HG02973 (cell line): Measurements from ENCODE around the gene SLC52A3.

ENCODE experiments used
- ATAC-seq: cut with Tn5 transposase; IDR thresholded peaks from one replicate; pipeline ENCODE4 v1.9.1; 2021; ENCODE audit warnings: moderate library complexity; ENCODE audit not compliant: unreplicated experiment

The SLC52A3 gene

GRCh38 chr20:770691-771090, 2.4 kb upstream of the SLC52A3 start:
- no peak for ATAC-seq

GRCh38 chr20:766906-767305, 1.4 kb downstream of the SLC52A3 start:
- no peak for ATAC-seq

- ATAC-seq: no peak
These were observed 4.0 kb downstream of the SLC52A3 start for GRCh38 chr20:764255-764654.

GRCh38 chr20:761418-762381, 6.6 kb downstream of the SLC52A3 start:
- ATAC-seq: no peak

GRCh38 chr20:760751-761417, 7.4 kb downstream of the SLC52A3 start:
- no peak for ATAC-seq

GRCh38 chr20:757506-757905, 10.8 kb downstream of the SLC52A3 start:
- ATAC-seq: no peak

- no peak for ATAC-seq
These were observed 12.4 kb downstream of the SLC52A3 start for GRCh38 chr20:755941-756340.

- ATAC-seq: no peak
These were observed 13.4 kb downstream of the SLC52A3 start for GRCh38 chr20:754904-755303.

GRCh38 chr20:753897-754635, 14.2 kb downstream of the SLC52A3 start:
- ATAC-seq: no peak

GRCh38 chr20:753136-753535, 15.2 kb downstream of the SLC52A3 start:
- no peak for ATAC-seq

GRCh38 chr20:752291-752690, 16.0 kb downstream of the SLC52A3 start:
- no peak for ATAC-seq

GRCh38 chr20:751761-752160, 16.5 kb downstream of the SLC52A3 start:
- ATAC-seq: no peak

GRCh38 chr20:750801-751200, 17.5 kb downstream of the SLC52A3 start:
- no peak for ATAC-seq

- no peak for ATAC-seq
These were observed 22.5 kb downstream of the SLC52A3 start for GRCh38 chr20:745683-746301.

- ATAC-seq: no peak
These were observed 26.1 kb downstream of the SLC52A3 start for GRCh38 chr20:742156-742555.

- no peak for ATAC-seq
These were observed 26.7 kb downstream of the SLC52A3 start for GRCh38 chr20:741620-742019.

- no peak for ATAC-seq
These were observed 28.1 kb downstream of the SLC52A3 start for GRCh38 chr20:740162-740561.

GRCh38 chr20:739736-740135, 28.6 kb downstream of the SLC52A3 start:
- ATAC-seq: no peak

- no peak for ATAC-seq
These were observed 34.4 kb downstream of the SLC52A3 start for GRCh38 chr20:733861-734260.

- ATAC-seq: no peak
These were observed 35.6 kb downstream of the SLC52A3 start for GRCh38 chr20:732727-733126.
